GM18505 (cell line): ENCODE data around the gene KIAA0319L.

Experiments
- ATAC-seq: cut with Tn5 transposase; IDR thresholded peaks from one replicate; pipeline ENCODE4 v1.9.1; 2021; ENCODE audit not compliant: unreplicated experiment
- POLR2A ChIP-seq: IDR thresholded peaks from 4 replicates; pipeline ENCODE4 v1.6.1; 2011; ENCODE audit warnings: borderline replicate concordance; ENCODE audit not compliant: insufficient read depth, insufficient read length; ENCODE audit errors: extremely low read depth

Gene KIAA0319L

GRCh38 chr1:35386959-35387358 lies 170.2 kb downstream of the KIAA0319L start:
- no peak for TF ChIP-seq POLR2A
- ATAC-seq: no peak

DNA sequence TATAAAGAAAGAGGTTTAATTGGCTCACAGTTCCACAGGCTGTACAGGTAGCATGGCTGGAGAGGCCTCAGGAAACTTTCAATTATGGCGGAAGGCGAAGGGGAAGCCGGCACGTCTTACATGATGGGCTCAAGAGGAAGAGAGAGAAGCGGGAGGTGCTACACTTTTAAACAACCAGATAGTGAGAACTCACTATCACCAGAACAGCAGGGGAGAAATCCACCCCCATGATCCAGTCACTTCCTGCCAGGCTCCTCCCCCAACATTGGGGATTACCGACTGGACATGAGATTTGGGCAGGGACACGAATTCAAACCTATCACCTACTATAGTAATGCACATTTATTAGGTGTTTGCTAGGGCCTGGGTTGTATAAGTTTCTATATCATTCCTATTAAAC lies 170.9 kb downstream of the KIAA0319L start:
- ATAC-seq: no peak
- no peak for TF ChIP-seq POLR2A
